ENCODE data around the gene MEI1.

DNA sequence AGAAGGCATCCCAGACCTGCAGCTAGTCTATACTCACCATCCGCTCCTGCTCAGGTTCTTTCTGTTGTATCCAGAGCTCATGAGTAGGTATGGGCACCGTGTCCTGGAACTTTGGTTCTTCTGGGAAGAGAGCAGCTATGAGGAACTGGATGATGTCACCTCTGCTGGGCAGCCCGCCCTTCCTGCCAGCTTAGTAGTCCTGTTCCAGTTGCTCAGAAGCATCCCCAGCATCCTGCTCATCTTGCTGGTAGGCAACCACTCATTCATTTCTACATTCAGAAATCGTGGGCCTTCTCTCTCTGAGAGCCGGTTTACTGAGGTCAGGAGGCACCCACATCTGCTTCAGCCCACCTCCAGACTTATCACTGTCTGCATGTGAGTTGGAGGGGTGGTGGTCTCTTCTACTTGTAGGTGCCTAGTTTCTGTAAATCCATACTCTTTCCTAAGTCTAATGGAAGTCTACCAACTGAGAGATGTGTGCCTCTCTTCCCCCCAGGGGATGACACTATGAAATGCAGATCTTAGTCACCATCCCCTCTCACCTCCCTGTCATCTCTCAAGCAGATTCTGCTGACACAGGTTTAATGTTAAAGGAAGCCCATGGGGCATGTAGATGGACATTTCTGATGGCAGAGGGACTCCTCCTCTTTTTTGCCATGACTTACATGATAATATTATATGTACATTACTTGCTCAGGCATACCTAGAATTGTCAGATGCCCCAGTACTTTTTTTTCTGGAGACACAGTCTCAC is 71.6 kb downstream of the MEI1 start:
- TF ChIP-seq, protein P1, sequence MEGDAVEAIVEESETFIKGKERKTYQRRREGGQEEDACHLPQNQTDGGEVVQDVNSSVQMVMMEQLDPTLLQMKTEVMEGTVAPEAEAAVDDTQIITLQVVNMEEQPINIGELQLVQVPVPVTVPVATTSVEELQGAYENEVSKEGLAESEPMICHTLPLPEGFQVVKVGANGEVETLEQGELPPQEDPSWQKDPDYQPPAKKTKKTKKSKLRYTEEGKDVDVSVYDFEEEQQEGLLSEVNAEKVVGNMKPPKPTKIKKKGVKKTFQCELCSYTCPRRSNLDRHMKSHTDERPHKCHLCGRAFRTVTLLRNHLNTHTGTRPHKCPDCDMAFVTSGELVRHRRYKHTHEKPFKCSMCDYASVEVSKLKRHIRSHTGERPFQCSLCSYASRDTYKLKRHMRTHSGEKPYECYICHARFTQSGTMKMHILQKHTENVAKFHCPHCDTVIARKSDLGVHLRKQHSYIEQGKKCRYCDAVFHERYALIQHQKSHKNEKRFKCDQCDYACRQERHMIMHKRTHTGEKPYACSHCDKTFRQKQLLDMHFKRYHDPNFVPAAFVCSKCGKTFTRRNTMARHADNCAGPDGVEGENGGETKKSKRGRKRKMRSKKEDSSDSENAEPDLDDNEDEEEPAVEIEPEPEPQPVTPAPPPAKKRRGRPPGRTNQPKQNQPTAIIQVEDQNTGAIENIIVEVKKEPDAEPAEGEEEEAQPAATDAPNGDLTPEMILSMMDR (IDR thresholded peaks at IDR 0.05): no peak
- TF ChIP-seq POLR2A (IDR thresholded peaks at IDR 0.05): no peak
